SU-DHL-6 (cell line): Measurements from ENCODE around the gene GBF1.

Experiments used
- H2AFZ ChIP-seq: fragments of 200-600 bp; sonication (generic); 2 replicates; pipeline ENCODE4 v1.6.1; 2014; ENCODE audit warnings: low read depth, mild to moderate bottlenecking, moderate library complexity, mixed read lengths, antibody characterized with exemption, low read length; ENCODE audit not compliant: severe bottlenecking
- H3F3A ChIP-seq: fragments of 200-600 bp; shearing (Covaris generic); 2 replicates; pipeline ENCODE4 v1.6.0; 2016; ENCODE audit warnings: antibody characterized with exemption, mild to moderate bottlenecking; ENCODE audit not compliant: insufficient read depth
- H3K27ac ChIP-seq: fragments of 200-600 bp; sonication (generic); 2 replicates; pipeline ENCODE4 v1.5.1; 2016; ENCODE audit warnings: low read depth, mild to moderate bottlenecking, low read length, moderate library complexity, mixed read lengths
- H3K27me3 ChIP-seq: fragments of 200-600 bp; sonication (generic), shearing (Covaris generic); 2 replicates; pipeline ENCODE4 v1.6.0; 2014; ENCODE audit warnings: mild to moderate bottlenecking, low read length
- H3K36me3 ChIP-seq: fragments of 200-600 bp; sonication (generic); 2 replicates; pipeline ENCODE4 v1.6.1; 2014; ENCODE audit warnings: mild to moderate bottlenecking, low read length, mixed read lengths
- H3K4me2 ChIP-seq: fragments of 300-600, 200-600 bp; shearing (Covaris generic), sonication (generic); 2 replicates; pipeline ENCODE4 v1.6.0; 2014; ENCODE audit warnings: low read length, low read depth, mild to moderate bottlenecking; ENCODE audit not compliant: poor library complexity, severe bottlenecking
- H3K4me3 ChIP-seq: fragments of 200-600 bp; sonication (generic); 2 replicates; pipeline ENCODE4 v1.5.1; 2014; ENCODE audit warnings: antibody characterized with exemption, low read length, mild to moderate bottlenecking, mixed read lengths; ENCODE audit not compliant: insufficient read depth, poor library complexity, severe bottlenecking
- H3K79me2 ChIP-seq: fragments of 200-600 bp; sonication (generic); 2 replicates; pipeline ENCODE4 v1.6.1; 2014; ENCODE audit warnings: mild to moderate bottlenecking, low read length, moderate library complexity; ENCODE audit not compliant: insufficient read depth
- H3K9ac ChIP-seq: fragments of 200-600 bp; sonication (generic); 2 replicates; pipeline ENCODE4 v1.7.0; 2014; ENCODE audit warnings: mild to moderate bottlenecking, low read length
- H3K9me2 ChIP-seq: fragments of 200-600 bp; sonication (generic); replicated peaks from 2 replicates; pipeline ENCODE4 v1.6.1; 2014; ENCODE audit warnings: low read length; ENCODE audit not compliant: insufficient read depth
- H3K9me3 ChIP-seq: fragments of 200-600 bp; sonication (generic); 2 replicates; pipeline ENCODE4 v1.6.1; 2014; ENCODE audit warnings: low read length, mixed read lengths; ENCODE audit not compliant: insufficient read depth
- H4K20me1 ChIP-seq: fragments of 200-600 bp; sonication (generic); 2 replicates; pipeline ENCODE4 v1.6.1; 2014; ENCODE audit warnings: low read depth, mild to moderate bottlenecking, antibody characterized with exemption, low read length, moderate library complexity, mixed read lengths
- CTCF ChIP-seq: fragments of 200-600 bp; sonication (generic); IDR thresholded peaks from one replicate; pipeline ENCODE4 v1.5.1; 2017; ENCODE audit warnings: antibody characterized with exemption, mild to moderate bottlenecking, low read length, moderate library complexity; ENCODE audit not compliant: insufficient read depth, poor library complexity, severe bottlenecking
- EZH2phosphoT487 ChIP-seq: fragments of 200-600 bp; sonication (generic), shearing (Covaris generic); conservative IDR thresholded peaks from 2 replicates; pipeline ENCODE4 v1.6.1; 2018; ENCODE audit warnings: mild to moderate bottlenecking, antibody characterized with exemption, low read length, moderate library complexity, mixed read lengths

GBF1 gene

GRCh38 chr10:102267748-102268147 lies 22.4 kb downstream of the GBF1 start:
- no peak overlapping the region for H2AFZ ChIP-seq
- H3K4me2 ChIP-seq = no peak overlapping the region
- TF ChIP-seq EZH2phosphoT487 = no peak
- no peak for TF ChIP-seq CTCF
- H3K9ac ChIP-seq = no peak overlapping the region
- no peak overlapping the region for H3K27ac ChIP-seq
- no peaks in the 10 kb centered on the region for H3K27me3 ChIP-seq
- H3F3A ChIP-seq = no peaks in the 10 kb centered on the region
- H3K9me2 ChIP-seq = no peaks in the 10 kb centered on the region
- peaks cover 55% of the 10 kb centered on the region for H3K79me2 ChIP-seq
- no peaks in the 10 kb centered on the region for H3K9me3 ChIP-seq
- H3K4me3 ChIP-seq = no peak overlapping the region
- H4K20me1 ChIP-seq = no peaks in the 10 kb centered on the region; the same call in 1 of the 2 replicates
- no peaks in the 10 kb centered on the region for H3K36me3 ChIP-seq

DNA sequence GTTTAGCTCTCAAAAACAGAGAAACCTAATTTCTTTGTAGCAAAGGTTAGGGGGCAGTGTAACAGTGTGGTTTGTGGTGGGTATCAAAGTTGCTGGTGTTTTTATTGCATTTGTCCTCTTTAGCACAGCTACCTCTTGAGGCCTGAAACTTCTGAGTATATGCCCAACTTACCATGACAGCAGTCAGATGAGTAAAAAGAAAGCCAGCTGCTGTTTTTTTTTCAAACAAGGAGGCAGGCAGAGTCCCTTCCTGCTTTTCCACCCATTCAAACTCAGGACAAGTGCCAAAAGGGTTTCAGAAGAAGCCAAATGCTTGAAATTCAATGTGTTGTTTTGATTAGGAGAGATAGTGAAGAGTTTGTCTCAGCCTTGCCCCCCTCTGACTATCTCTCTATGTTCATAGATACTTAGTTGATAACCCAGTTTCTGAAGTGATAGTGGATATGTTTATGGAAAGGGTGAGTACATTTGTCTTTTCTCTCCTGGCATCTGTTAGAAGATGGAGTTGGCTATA lies 23.1 kb downstream of the GBF1 start:
- no peaks in the 10 kb centered on the region for H3K27me3 ChIP-seq
- H3K9me3 ChIP-seq = no peaks in the 10 kb centered on the region
- H3K79me2 ChIP-seq = peaks cover 56% of the 10 kb centered on the region
- no peaks in the 10 kb centered on the region for H3K9me2 ChIP-seq
- TF ChIP-seq CTCF (no peak), EZH2phosphoT487 (no peak)
- H3K9ac ChIP-seq = no peak overlapping the region
- peaks cover 1% of the 10 kb centered on the region; the same call in 1 of the 2 replicates for H4K20me1 ChIP-seq
- no peaks in the 10 kb centered on the region for H3K36me3 ChIP-seq
- H3K27ac ChIP-seq = no peak overlapping the region
- no peak overlapping the region for H3K4me2 ChIP-seq
- H3F3A ChIP-seq = no peaks in the 10 kb centered on the region
- no peak overlapping the region for H3K4me3 ChIP-seq
- no peak overlapping the region for H2AFZ ChIP-seq

- H3K36me3 ChIP-seq = no peaks in the 10 kb centered on the region
- no peak overlapping the region for H2AFZ ChIP-seq
- no peaks in the 10 kb centered on the region for H3K9me2 ChIP-seq
- peaks cover 7% of the 10 kb centered on the region; the same call in 1 of the 2 replicates for H4K20me1 ChIP-seq
- no peak overlapping the region for H3K4me2 ChIP-seq
- H3K9me3 ChIP-seq = no peaks in the 10 kb centered on the region
- no peak overlapping the region for H3K9ac ChIP-seq
- H3K4me3 ChIP-seq = no peak overlapping the region
- no peaks in the 10 kb centered on the region for H3K27me3 ChIP-seq
- TF ChIP-seq CTCF (no peak), EZH2phosphoT487 (no peak)
- H3F3A ChIP-seq = no peaks in the 10 kb centered on the region
- H3K79me2 ChIP-seq = peaks cover 57% of the 10 kb centered on the region
- H3K27ac ChIP-seq = no peak overlapping the region
Observed at GRCh38 chr10:102269017-102269416, 23.7 kb downstream of the GBF1 start.
